ENCODE measurements around the gene ZNF132. TPM values are rescaled to one million over a fixed set of nuclear protein-coding genes. Genes with fewer than 3 reads are reported as not detected.
A peak's percentile ranks its signal among the peaks of the same experiment; 100 is the strongest.

ZNF132 gene
- total and polyA plus RNA-seq, 9 of the 15 experiments (the other 6 are each of a cell fraction or from before 2014, with no cell fraction given), result 0.03 to 0.42 (median 0.10) TPM; not detected in 5

- TF ChIP-seq CHCHD3 (CRISPR knock-in tag; IDR thresholded peaks at IDR 0.05), result 0 out of 2 replicates have a peak, but pooled peaks have one; percentile 73
- no peak for TF ChIP-seq ZEB2 (IDR thresholded peaks at IDR 0.05)
- TF ChIP-seq MBD2 (IDR thresholded peaks at IDR 0.05; ENCODE audit: borderline replicate concordance, low read depth), result peak; percentile 91; the same call in 1 of the 2 replicates
- TF ChIP-seq MCM5 (IDR thresholded peaks at IDR 0.05; ENCODE audit: low read depth), result no peak
- peak; percentile 93 for TF ChIP-seq POLR2A (conservative IDR thresholded peaks at IDR 0.05)
- no peak for TF ChIP-seq DACH1 (IDR thresholded peaks at IDR 0.05; ENCODE audit: partially characterized antibody)
- no peak for TF ChIP-seq ZBTB33 (CRISPR knock-in tag; IDR thresholded peaks at IDR 0.05)
- TF ChIP-seq RBFOX2 (IDR thresholded peaks at IDR 0.05; ENCODE audit: low read depth, low read length), result peak; percentile 97
- TF ChIP-seq ZNF165 (CRISPR knock-in tag; IDR thresholded peaks at IDR 0.05; ENCODE audit: borderline replicate concordance), result no peak
- no peak for TF ChIP-seq NFATC3 (IDR thresholded peaks at IDR 0.05)
- TF ChIP-seq CHD7 (IDR thresholded peaks at IDR 0.05; ENCODE audit: low read depth, low read length), result no peak
- peak; percentile 97 for TF ChIP-seq CXXC5 (CRISPR knock-in tag; IDR thresholded peaks at IDR 0.05)
- no peak for TF ChIP-seq DMBX1 (CRISPR knock-in tag; IDR thresholded peaks at IDR 0.05; ENCODE audit: borderline replicate concordance)
- no peak for TF ChIP-seq TFAM (CRISPR knock-in tag; conservative IDR thresholded peaks at IDR 0.05)
Measured at GRCh38 chr19:58400916-58401839, 38.8 kb downstream of the ZNF132 start (continued).

Measured in K562 (cell line).